ENCODE data around the gene WASF3. TPM values are rescaled to one million over a fixed set of nuclear protein-coding genes. Genes with fewer than 3 reads are reported as not detected.

Gene WASF3
- total and polyA plus RNA-seq, 4 donors: 0.82 to 4.9 (median 2.3) TPM

- TF ChIP-seq RAD21 (IDR thresholded peaks at IDR 0.05) (no peak), CTCF (IDR thresholded peaks at IDR 0.05; ENCODE audit: low read depth, low read length, missing input control) (no peak), RXRA (IDR thresholded peaks at IDR 0.05) (no peak), REST (IDR thresholded peaks at IDR 0.05) (no peak), NR2F2 (IDR thresholded peaks at IDR 0.05) (no peak), HNF4A (conservative IDR thresholded peaks at IDR 0.05) (no peak), EGR1 (IDR thresholded peaks at IDR 0.05; ENCODE audit: low read depth in 2 of 2) (no peak), FOXA1 (IDR thresholded peaks at IDR 0.05) (no peak), HNF4G (IDR thresholded peaks at IDR 0.05) (no peak), TAF1 (conservative IDR thresholded peaks at IDR 0.05) (no peak), YY1 (IDR thresholded peaks at IDR 0.05) (no peak), JUND (IDR thresholded peaks at IDR 0.05) (no peak), FOXA2 (IDR thresholded peaks at IDR 0.05) (no peak), GABPA (IDR thresholded peaks at IDR 0.05 in 1 of 2, conservative IDR thresholded peaks at IDR 0.05 in 1 of 2) (no peak), SP1 (IDR thresholded peaks at IDR 0.05) (no peak)
- TF ChIP-seq, protein P1, sequence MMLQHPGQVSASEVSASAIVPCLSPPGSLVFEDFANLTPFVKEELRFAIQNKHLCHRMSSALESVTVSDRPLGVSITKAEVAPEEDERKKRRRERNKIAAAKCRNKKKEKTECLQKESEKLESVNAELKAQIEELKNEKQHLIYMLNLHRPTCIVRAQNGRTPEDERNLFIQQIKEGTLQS (IDR thresholded peaks at IDR 0.05): no peak
- TF ChIP-seq, protein P2, sequence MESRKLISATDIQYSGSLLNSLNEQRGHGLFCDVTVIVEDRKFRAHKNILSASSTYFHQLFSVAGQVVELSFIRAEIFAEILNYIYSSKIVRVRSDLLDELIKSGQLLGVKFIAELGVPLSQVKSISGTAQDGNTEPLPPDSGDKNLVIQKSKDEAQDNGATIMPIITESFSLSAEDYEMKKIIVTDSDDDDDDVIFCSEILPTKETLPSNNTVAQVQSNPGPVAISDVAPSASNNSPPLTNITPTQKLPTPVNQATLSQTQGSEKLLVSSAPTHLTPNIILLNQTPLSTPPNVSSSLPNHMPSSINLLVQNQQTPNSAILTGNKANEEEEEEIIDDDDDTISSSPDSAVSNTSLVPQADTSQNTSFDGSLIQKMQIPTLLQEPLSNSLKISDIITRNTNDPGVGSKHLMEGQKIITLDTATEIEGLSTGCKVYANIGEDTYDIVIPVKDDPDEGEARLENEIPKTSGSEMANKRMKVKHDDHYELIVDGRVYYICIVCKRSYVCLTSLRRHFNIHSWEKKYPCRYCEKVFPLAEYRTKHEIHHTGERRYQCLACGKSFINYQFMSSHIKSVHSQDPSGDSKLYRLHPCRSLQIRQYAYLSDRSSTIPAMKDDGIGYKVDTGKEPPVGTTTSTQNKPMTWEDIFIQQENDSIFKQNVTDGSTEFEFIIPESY (IDR thresholded peaks at IDR 0.05): no peak
- TF ChIP-seq, protein P3, sequence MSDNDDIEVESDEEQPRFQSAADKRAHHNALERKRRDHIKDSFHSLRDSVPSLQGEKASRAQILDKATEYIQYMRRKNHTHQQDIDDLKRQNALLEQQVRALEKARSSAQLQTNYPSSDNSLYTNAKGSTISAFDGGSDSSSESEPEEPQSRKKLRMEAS (IDR thresholded peaks at IDR 0.05): no peak
- H3K9me3 ChIP-seq (ENCODE audit: control insufficient read depth in 4 of 4, low read length in 3 of 4): no peaks in the 10 kb centered on the region
- no peaks in the 10 kb centered on the region for H3K4me1 ChIP-seq (ENCODE audit: control insufficient read depth in 4 of 4, insufficient read depth in 4 of 4, low read length in 3 of 4)
- H3K36me3 ChIP-seq (ENCODE audit: control insufficient read depth in 4 of 4, insufficient read depth in 3 of 4, low read depth in 1 of 4, low read length in 3 of 4): no peaks in the 10 kb centered on the region
- WGBS: 85% methylated on average over 7 of the region's 7 CpGs
- no peak for DNase-seq (ENCODE audit: low spot score)
- H3K27me3 ChIP-seq (ENCODE audit: control insufficient read depth in 4 of 4, insufficient read depth in 4 of 4, low read length in 3 of 4): peaks cover 0 to 3% (median 0%) of the 10 kb centered on the region in 4 donors
- no peak overlapping the region for H3K27ac ChIP-seq (ENCODE audit: low read depth in 1 of 2, low read length in 2 of 2)
- H3K9ac ChIP-seq (ENCODE audit: low read depth in 1 of 2, low read length in 2 of 2): no peak overlapping the region
- no peak overlapping the region for H3K4me3 ChIP-seq (ENCODE audit: low read depth in 1 of 3, low read length in 3 of 3)
These were observed 152.0 kb downstream of the WASF3 start for GRCh38 chr13:26709461-26709860.
